ENCODE data around the gene MEF2B.
"Not testable (repeated sequence)": the region's sequence is repeated elsewhere in the genome, so short reads cannot be mapped to it uniquely, and the experiment has no call there.

MEF2B gene

GRCh38 chr19:19102566-19102965, 67.5 kb downstream of the MEF2B start:
- not testable (repeated sequence) for H3K9ac ChIP-seq (ENCODE audit: low read depth, low read length); H3K4me2 ChIP-seq (ENCODE audit: low read length); H3K9me3 ChIP-seq (replicated peaks; ENCODE audit: low read length); H3K4me1 ChIP-seq (ENCODE audit: control insufficient read depth, insufficient read depth, low read length); H3K27me3 ChIP-seq (ENCODE audit: control insufficient read depth, insufficient read depth, low read length); H3K36me3 ChIP-seq (ENCODE audit: insufficient read depth, low read length); H3K4me3 ChIP-seq (ENCODE audit: low read length)

GRCh38 chr19:19101540-19101939, 68.5 kb downstream of the MEF2B start:
- Histone ChIP-seq H3K4me1 (ENCODE audit: control insufficient read depth, insufficient read depth, low read length) (no peaks in the 10 kb centered on the region), H3K27me3 (ENCODE audit: control insufficient read depth, insufficient read depth, low read length) (no peaks in the 10 kb centered on the region), H3K9ac (ENCODE audit: low read depth, low read length) (no peak overlapping the region), H3K36me3 (ENCODE audit: insufficient read depth, low read length) (no peaks in the 10 kb centered on the region), H3K4me3 (ENCODE audit: low read length) (no peak overlapping the region), H3K4me2 (ENCODE audit: low read length) (no peak overlapping the region), H3K9me3 (replicated peaks; ENCODE audit: low read length) (no peaks in the 10 kb centered on the region)

GRCh38 chr19:19098703-19099632, 71.1 kb downstream of the MEF2B start:
- Histone ChIP-seq H3K9ac (ENCODE audit: low read depth, low read length) (no peak overlapping the region), H3K4me2 (ENCODE audit: low read length) (no peak overlapping the region), H3K4me1 (ENCODE audit: control insufficient read depth, insufficient read depth, low read length) (no peaks in the 10 kb centered on the region), H3K36me3 (ENCODE audit: insufficient read depth, low read length) (no peaks in the 10 kb centered on the region), H3K4me3 (ENCODE audit: low read length) (no peak overlapping the region), H3K9me3 (replicated peaks; ENCODE audit: low read length) (no peaks in the 10 kb centered on the region), H3K27me3 (ENCODE audit: control insufficient read depth, insufficient read depth, low read length) (no peaks in the 10 kb centered on the region)

- Histone ChIP-seq H3K4me1 (ENCODE audit: control insufficient read depth, insufficient read depth, low read length) (no peaks in the 10 kb centered on the region), H3K27me3 (ENCODE audit: control insufficient read depth, insufficient read depth, low read length) (no peaks in the 10 kb centered on the region), H3K9me3 (replicated peaks; ENCODE audit: low read length) (no peaks in the 10 kb centered on the region), H3K4me3 (ENCODE audit: low read length) (no peak overlapping the region), H3K9ac (ENCODE audit: low read depth, low read length) (no peak overlapping the region), H3K4me2 (ENCODE audit: low read length) (no peak overlapping the region), H3K36me3 (ENCODE audit: insufficient read depth, low read length) (no peaks in the 10 kb centered on the region)
Observed at GRCh38 chr19:19098084-19098702, 71.9 kb downstream of the MEF2B start.

GRCh38 chr19:19096641-19097627, 73.1 kb downstream of the MEF2B start:
- Histone ChIP-seq H3K9ac (ENCODE audit: low read depth, low read length) (no peak overlapping the region), H3K4me1 (ENCODE audit: control insufficient read depth, insufficient read depth, low read length) (no peaks in the 10 kb centered on the region), H3K9me3 (replicated peaks; ENCODE audit: low read length) (no peaks in the 10 kb centered on the region), H3K36me3 (ENCODE audit: insufficient read depth, low read length) (no peaks in the 10 kb centered on the region), H3K27me3 (ENCODE audit: control insufficient read depth, insufficient read depth, low read length) (no peaks in the 10 kb centered on the region), H3K4me2 (ENCODE audit: low read length) (no peak overlapping the region), H3K4me3 (ENCODE audit: low read length) (no peak overlapping the region)

- Histone ChIP-seq H3K9ac (ENCODE audit: low read depth, low read length) (no peak overlapping the region), H3K9me3 (replicated peaks; ENCODE audit: low read length) (no peaks in the 10 kb centered on the region), H3K27me3 (ENCODE audit: control insufficient read depth, insufficient read depth, low read length) (no peaks in the 10 kb centered on the region), H3K4me2 (ENCODE audit: low read length) (no peak overlapping the region), H3K4me1 (ENCODE audit: control insufficient read depth, insufficient read depth, low read length) (no peaks in the 10 kb centered on the region), H3K36me3 (ENCODE audit: insufficient read depth, low read length) (no peaks in the 10 kb centered on the region), H3K4me3 (ENCODE audit: low read length) (no peak overlapping the region)
Observed at GRCh38 chr19:19095691-19096090, 74.4 kb downstream of the MEF2B start.
